ENCODE measurements around the gene GP1BB. TPM values are rescaled to one million over a fixed set of nuclear protein-coding genes. Genes with fewer than 3 reads are reported as not detected.

Gene GP1BB
- total RNA-seq, 1 experiment from 2014 or later, result 4.3 TPM

DNA sequence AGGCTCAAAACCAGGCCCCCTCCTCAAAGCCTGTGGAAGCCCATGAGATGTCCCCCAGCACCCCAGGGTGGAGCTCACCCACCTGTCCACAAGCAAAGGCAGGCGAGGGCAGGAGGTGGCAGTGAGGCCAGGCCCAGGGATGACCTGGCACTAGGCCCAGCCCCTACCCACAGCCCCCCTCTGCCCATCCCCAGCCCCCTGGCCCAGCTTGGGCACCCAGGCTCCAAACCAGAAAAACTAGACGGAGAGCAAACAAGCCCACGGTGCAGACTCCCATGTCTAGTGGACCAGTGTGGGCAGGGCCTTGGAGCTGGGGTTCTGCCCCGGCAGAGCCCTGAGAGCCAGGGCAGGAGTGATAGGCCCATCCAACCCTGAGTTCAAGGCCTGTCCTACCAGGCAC lies 20.3 kb downstream of the GP1BB start (continued):
- TF ChIP-seq CBFB (CRISPR knock-in tag; IDR thresholded peaks at IDR 0.05; ENCODE audit: low read depth) (no peak), GRHL2 (CRISPR knock-in tag; IDR thresholded peaks at IDR 0.05; ENCODE audit: insufficient replicate concordance, severe bottlenecking) (no peak), FOXP4 (CRISPR knock-in tag; IDR thresholded peaks at IDR 0.05) (no peak), GTF2I (CRISPR knock-in tag; conservative IDR thresholded peaks at IDR 0.05) (no peak), NR2C2 (CRISPR knock-in tag; IDR thresholded peaks at IDR 0.05) (no peak)
- TF ChIP-seq, protein P1, sequence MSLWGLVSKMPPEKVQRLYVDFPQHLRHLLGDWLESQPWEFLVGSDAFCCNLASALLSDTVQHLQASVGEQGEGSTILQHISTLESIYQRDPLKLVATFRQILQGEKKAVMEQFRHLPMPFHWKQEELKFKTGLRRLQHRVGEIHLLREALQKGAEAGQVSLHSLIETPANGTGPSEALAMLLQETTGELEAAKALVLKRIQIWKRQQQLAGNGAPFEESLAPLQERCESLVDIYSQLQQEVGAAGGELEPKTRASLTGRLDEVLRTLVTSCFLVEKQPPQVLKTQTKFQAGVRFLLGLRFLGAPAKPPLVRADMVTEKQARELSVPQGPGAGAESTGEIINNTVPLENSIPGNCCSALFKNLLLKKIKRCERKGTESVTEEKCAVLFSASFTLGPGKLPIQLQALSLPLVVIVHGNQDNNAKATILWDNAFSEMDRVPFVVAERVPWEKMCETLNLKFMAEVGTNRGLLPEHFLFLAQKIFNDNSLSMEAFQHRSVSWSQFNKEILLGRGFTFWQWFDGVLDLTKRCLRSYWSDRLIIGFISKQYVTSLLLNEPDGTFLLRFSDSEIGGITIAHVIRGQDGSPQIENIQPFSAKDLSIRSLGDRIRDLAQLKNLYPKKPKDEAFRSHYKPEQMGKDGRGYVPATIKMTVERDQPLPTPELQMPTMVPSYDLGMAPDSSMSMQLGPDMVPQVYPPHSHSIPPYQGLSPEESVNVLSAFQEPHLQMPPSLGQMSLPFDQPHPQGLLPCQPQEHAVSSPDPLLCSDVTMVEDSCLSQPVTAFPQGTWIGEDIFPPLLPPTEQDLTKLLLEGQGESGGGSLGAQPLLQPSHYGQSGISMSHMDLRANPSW (CRISPR knock-in tag; conservative IDR thresholded peaks at IDR 0.05; ENCODE audit: low read depth), result no peak

- no peaks in the 10 kb centered on the region for H3K36me3 Mint-ChIP-seq
- no peak overlapping the region for H3K4me3 Mint-ChIP-seq
- TF ChIP-seq, protein P2, sequence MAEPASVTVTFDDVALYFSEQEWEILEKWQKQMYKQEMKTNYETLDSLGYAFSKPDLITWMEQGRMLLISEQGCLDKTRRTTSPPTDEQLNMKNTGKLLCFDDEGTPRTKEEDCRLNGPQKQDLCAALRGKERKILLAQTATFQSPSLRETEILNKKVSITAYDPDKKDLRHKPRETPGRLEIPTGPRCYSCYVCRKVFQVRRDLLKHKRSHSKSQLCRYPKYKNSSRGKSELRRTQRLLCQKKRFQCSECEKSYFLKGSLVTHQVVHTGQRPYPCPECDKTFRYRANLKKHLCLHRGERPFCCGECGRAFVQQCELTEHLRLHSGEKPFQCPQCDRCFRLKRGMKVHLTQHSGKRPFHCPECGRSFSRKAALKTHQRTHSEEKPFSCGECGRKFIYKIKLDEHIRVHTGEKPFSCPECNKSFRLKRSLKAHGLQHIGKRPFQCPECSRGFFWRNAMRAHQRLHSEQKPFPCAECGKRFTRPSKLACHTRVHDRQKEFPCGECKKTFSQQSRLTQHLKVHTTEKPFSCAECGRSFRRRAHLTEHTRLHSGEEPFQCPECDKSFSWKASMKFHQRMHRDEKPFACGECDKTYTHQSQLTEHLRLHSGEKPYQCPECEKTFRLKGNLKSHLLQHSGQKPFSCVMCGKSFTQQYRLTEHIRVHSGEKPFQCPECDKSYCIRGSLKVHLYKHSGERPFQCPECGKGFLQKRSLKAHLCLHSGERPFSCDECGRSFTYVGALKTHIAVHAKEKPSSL (CRISPR knock-in tag; conservative IDR thresholded peaks at IDR 0.05), result no peak
- no peak for TF ChIP-seq FOXK1 (CRISPR knock-in tag; IDR thresholded peaks at IDR 0.05)
- TF ChIP-seq SMAD4 (CRISPR knock-in tag; IDR thresholded peaks at IDR 0.05), result no peak
- no peak for TF ChIP-seq CREM (CRISPR knock-in tag; IDR thresholded peaks at IDR 0.05)
- TF ChIP-seq, protein P3, sequence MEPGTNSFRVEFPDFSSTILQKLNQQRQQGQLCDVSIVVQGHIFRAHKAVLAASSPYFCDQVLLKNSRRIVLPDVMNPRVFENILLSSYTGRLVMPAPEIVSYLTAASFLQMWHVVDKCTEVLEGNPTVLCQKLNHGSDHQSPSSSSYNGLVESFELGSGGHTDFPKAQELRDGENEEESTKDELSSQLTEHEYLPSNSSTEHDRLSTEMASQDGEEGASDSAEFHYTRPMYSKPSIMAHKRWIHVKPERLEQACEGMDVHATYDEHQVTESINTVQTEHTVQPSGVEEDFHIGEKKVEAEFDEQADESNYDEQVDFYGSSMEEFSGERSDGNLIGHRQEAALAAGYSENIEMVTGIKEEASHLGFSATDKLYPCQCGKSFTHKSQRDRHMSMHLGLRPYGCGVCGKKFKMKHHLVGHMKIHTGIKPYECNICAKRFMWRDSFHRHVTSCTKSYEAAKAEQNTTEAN (CRISPR knock-in tag; IDR thresholded peaks at IDR 0.05), result no peak
- no peak for TF ChIP-seq ETV6 (CRISPR knock-in tag; IDR thresholded peaks at IDR 0.05)
- TF ChIP-seq ZNF671 (CRISPR knock-in tag; IDR thresholded peaks at IDR 0.05), result no peak
- no peak for TF ChIP-seq E2F4 (CRISPR knock-in tag; IDR thresholded peaks at IDR 0.05; ENCODE audit: borderline replicate concordance, low read depth)
- TF ChIP-seq ZNF317 (CRISPR knock-in tag; IDR thresholded peaks at IDR 0.05; ENCODE audit: borderline replicate concordance, low read depth), result no peak
- TF ChIP-seq IRF1 (CRISPR knock-in tag; IDR thresholded peaks at IDR 0.05), result no peak
- TF ChIP-seq GRHL2 (CRISPR knock-in tag; IDR thresholded peaks at IDR 0.05; ENCODE audit: insufficient replicate concordance, severe bottlenecking), result no peak
- TF ChIP-seq, protein P4, sequence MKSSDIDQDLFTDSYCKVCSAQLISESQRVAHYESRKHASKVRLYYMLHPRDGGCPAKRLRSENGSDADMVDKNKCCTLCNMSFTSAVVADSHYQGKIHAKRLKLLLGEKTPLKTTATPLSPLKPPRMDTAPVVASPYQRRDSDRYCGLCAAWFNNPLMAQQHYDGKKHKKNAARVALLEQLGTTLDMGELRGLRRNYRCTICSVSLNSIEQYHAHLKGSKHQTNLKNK (CRISPR knock-in tag; IDR thresholded peaks at IDR 0.05), result no peak
- no peak for TF ChIP-seq KAT7 (CRISPR knock-in tag; IDR thresholded peaks at IDR 0.05; ENCODE audit: borderline replicate concordance)
- TF ChIP-seq NFYB (CRISPR knock-in tag; conservative IDR thresholded peaks at IDR 0.05; ENCODE audit: low read depth), result no peak
- TF ChIP-seq RELA (CRISPR knock-in tag; IDR thresholded peaks at IDR 0.05; ENCODE audit: borderline replicate concordance), result no peak
- no peak for TF ChIP-seq ZNF219 (CRISPR knock-in tag; IDR thresholded peaks at IDR 0.05; ENCODE audit: borderline replicate concordance)
- 0 out of 2 replicates have a peak, but pooled peaks cover 2% of the 10 kb centered on the region for H3K4me1 Mint-ChIP-seq
- DNase-seq (ENCODE audit: low spot score) (no peak), ATAC-seq (no peak)
- no peaks in the 10 kb centered on the region; the same call in 1 of the 2 replicates for H3K27me3 Mint-ChIP-seq (ENCODE audit: low read depth)
- no peak overlapping the region; the same call in 1 of the 2 replicates for H3K27ac Mint-ChIP-seq
- ChIA-PET POLR2A (no interaction called here), CTCF (interaction anchor here (1.3 to 4.4 kb wide), 4 partner anchors 12 to 166 kb away, joined by 3 to 42 read pairs (median 14); no protein-coding TSS in a partner anchor)
- H3K9me3 Mint-ChIP-seq, result no peaks in the 10 kb centered on the region
These were observed 21.1 kb downstream of the GP1BB start for GRCh38 chr22:19744350-19745006.

All from WTC11 (cell line).